BJ (cell line): Measurements from ENCODE around the gene MEIOB. TPM values are rescaled to one million over a fixed set of nuclear protein-coding genes. Genes with fewer than 3 reads are reported as not detected.

Experiments
- CTCF ChIA-PET: fragments of 350-600 bp; formaldehyde crosslinking; extraction: SDS; loops from one replicate; lab custom pipeline; 2021; ENCODE audit warnings: antibody characterized with exemption, inconsistent platforms; lab: Yijun Ruan, JAX
- POLR2A ChIA-PET: fragments of 300-600 bp; sonication (Branson Sonifier 250); formaldehyde crosslinking; extraction: SDS; loops from one replicate; lab custom pipeline; 2021; ENCODE audit warnings: antibody characterized with exemption; lab: Charles Lee
- DNase-seq: peaks from one replicate; pipeline ENCODE4 v3.0.0-alpha.2; 2011; ENCODE audit warnings: low read depth
- H3K27me3 ChIP-seq: 2 replicates; pipeline ENCODE4 v1.6.0; 2011; ENCODE audit warnings: low read length; ENCODE audit not compliant: control insufficient read depth, insufficient read depth
- H3K36me3 ChIP-seq: 2 replicates; pipeline ENCODE4 v1.5.1; 2011; ENCODE audit warnings: low read length; ENCODE audit not compliant: control insufficient read depth, insufficient read depth
- H3K4me3 ChIP-seq: 2 replicates; pipeline ENCODE4 v1.5.1; 2011; ENCODE audit warnings: low read depth, mild to moderate bottlenecking, control low read depth, low read length
- CTCF ChIP-seq: IDR thresholded peaks from 2 replicates; pipeline ENCODE4 v1.5.1; 2011; ENCODE audit warnings: low read depth, mild to moderate bottlenecking, control low read depth, inconsistent platforms, low read length, moderate library complexity; ENCODE audit not compliant: insufficient read depth
- polyA plus RNA-seq: library from polyadenylated mRNA; depleted of rRNA; stranded (reverse); fragments of >200 nt; gene quantifications from 2 replicates; pipeline ENCODE4 v1.2.3, GENCODE V29; 2011

Gene MEIOB
- polyA plus RNA-seq, 1 experiment, result 0.28 TPM

- ChIA-PET CTCF (interaction anchor here (0.8 to 3.6 kb wide), 5 partner anchors 14 to 47 kb away, joined by 3 to 10 read pairs (median 7); no protein-coding TSS in a partner anchor), POLR2A (no interaction called here)
- H3K27me3 ChIP-seq, result peaks cover 14% of the 10 kb centered on the region
- TF ChIP-seq CTCF, result no peak
- H3K36me3 ChIP-seq, result no peaks in the 10 kb centered on the region
- no peak for DNase-seq
- no peak overlapping the region for H3K4me3 ChIP-seq
Observed at GRCh38 chr16:1908983-1909382, 37.0 kb upstream of the MEIOB start.

GRCh38 chr16:1908184-1908583 is 36.2 kb upstream of the MEIOB start:
- POLR2A ChIA-PET, result no interaction called here
- CTCF ChIA-PET, result interaction anchor here (1.6 to 3.6 kb wide), 3 partner anchors 15 to 21 kb away, joined by 7 to 10 read pairs (median 9); no protein-coding TSS in a partner anchor
- no peak for DNase-seq
- TF ChIP-seq CTCF, result no peak
- H3K4me3 ChIP-seq, result no peak overlapping the region
- H3K27me3 ChIP-seq, result peaks cover 12% of the 10 kb centered on the region
- H3K36me3 ChIP-seq, result no peaks in the 10 kb centered on the region

GRCh38 chr16:1907226-1907860 is 35.4 kb upstream of the MEIOB start:
- ChIA-PET POLR2A (no interaction called here), CTCF (interaction anchor here (1.5 to 3.6 kb wide), 2 partner anchors 16 to 22 kb away, joined by 6 to 10 read pairs; no protein-coding TSS in a partner anchor)
- Histone ChIP-seq H3K4me3 (no peak overlapping the region), H3K27me3 (peaks cover 12% of the 10 kb centered on the region), H3K36me3 (no peaks in the 10 kb centered on the region)
- no peak for DNase-seq
- no peak for TF ChIP-seq CTCF

GRCh38 chr16:1906846-1907165 is 34.8 kb upstream of the MEIOB start:
- TF ChIP-seq CTCF, result no peak
- ChIA-PET CTCF (interaction anchor here (1.5 to 3.6 kb wide), 2 partner anchors 17 to 22 kb away, joined by 6 to 10 read pairs; no protein-coding TSS in a partner anchor), POLR2A (no interaction called here)

GRCh38 chr16:1906055-1906845 is 34.3 kb upstream of the MEIOB start:
- Histone ChIP-seq H3K27me3 (peaks cover 12% of the 10 kb centered on the region), H3K36me3 (no peaks in the 10 kb centered on the region), H3K4me3 (no peak overlapping the region)
- no peak for DNase-seq
- peak; percentile 11; the same call in 1 of the 2 replicates for TF ChIP-seq CTCF
- ChIA-PET CTCF (interaction anchor here (0.8 to 3.6 kb wide), 3 partner anchors 17 to 42 kb away, joined by 3 to 10 read pairs (median 6); no protein-coding TSS in a partner anchor), POLR2A (no interaction called here)

More at GRCh38 chr16:1906846-1907165, 34.8 kb upstream of the MEIOB start:
- H3K27me3 ChIP-seq, result peaks cover 12% of the 10 kb centered on the region
- DNase-seq, result no peak
- no peaks in the 10 kb centered on the region for H3K36me3 ChIP-seq
- no peak overlapping the region for H3K4me3 ChIP-seq
